ENCODE measurements around the gene NFIB. TPM values are rescaled to one million over a fixed set of nuclear protein-coding genes. Genes with fewer than 3 reads are reported as not detected.

NFIB gene
- total and polyA plus RNA-seq, 2 of the 13 experiments (the other 11 are each of a cell fraction or from before 2014, with no cell fraction given), result 0.98 to 4.6 TPM

- no peak for TF ChIP-seq MYNN (CRISPR knock-in tag; IDR thresholded peaks at IDR 0.05; ENCODE audit: low read depth)
- TF ChIP-seq, protein P1, sequence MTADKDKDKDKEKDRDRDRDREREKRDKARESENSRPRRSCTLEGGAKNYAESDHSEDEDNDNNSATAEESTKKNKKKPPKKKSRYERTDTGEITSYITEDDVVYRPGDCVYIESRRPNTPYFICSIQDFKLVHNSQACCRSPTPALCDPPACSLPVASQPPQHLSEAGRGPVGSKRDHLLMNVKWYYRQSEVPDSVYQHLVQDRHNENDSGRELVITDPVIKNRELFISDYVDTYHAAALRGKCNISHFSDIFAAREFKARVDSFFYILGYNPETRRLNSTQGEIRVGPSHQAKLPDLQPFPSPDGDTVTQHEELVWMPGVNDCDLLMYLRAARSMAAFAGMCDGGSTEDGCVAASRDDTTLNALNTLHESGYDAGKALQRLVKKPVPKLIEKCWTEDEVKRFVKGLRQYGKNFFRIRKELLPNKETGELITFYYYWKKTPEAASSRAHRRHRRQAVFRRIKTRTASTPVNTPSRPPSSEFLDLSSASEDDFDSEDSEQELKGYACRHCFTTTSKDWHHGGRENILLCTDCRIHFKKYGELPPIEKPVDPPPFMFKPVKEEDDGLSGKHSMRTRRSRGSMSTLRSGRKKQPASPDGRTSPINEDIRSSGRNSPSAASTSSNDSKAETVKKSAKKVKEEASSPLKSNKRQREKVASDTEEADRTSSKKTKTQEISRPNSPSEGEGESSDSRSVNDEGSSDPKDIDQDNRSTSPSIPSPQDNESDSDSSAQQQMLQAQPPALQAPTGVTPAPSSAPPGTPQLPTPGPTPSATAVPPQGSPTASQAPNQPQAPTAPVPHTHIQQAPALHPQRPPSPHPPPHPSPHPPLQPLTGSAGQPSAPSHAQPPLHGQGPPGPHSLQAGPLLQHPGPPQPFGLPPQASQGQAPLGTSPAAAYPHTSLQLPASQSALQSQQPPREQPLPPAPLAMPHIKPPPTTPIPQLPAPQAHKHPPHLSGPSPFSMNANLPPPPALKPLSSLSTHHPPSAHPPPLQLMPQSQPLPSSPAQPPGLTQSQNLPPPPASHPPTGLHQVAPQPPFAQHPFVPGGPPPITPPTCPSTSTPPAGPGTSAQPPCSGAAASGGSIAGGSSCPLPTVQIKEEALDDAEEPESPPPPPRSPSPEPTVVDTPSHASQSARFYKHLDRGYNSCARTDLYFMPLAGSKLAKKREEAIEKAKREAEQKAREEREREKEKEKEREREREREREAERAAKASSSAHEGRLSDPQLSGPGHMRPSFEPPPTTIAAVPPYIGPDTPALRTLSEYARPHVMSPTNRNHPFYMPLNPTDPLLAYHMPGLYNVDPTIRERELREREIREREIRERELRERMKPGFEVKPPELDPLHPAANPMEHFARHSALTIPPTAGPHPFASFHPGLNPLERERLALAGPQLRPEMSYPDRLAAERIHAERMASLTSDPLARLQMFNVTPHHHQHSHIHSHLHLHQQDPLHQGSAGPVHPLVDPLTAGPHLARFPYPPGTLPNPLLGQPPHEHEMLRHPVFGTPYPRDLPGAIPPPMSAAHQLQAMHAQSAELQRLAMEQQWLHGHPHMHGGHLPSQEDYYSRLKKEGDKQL (CRISPR knock-in tag; IDR thresholded peaks at IDR 0.05; ENCODE audit: low read depth), result peak; percentile 22; the same call in 1 of the 2 replicates
- TF ChIP-seq ADNP (CRISPR knock-in tag; IDR thresholded peaks at IDR 0.05), result no peak
- TF ChIP-seq ARID5B (CRISPR knock-in tag; IDR thresholded peaks at IDR 0.05), result peak; percentile 42
- peak; percentile 70; the same call in 1 of the 2 replicates for TF ChIP-seq HHEX (CRISPR knock-in tag; IDR thresholded peaks at IDR 0.05)
Observed at GRCh38 chr9:14352503-14352902, 38.6 kb upstream of the NFIB start (continued).

Data from HepG2 (cell line).